DOHH2 (cell line): Measurements from ENCODE around the gene F12.

Experiments
- EZH2phosphoT487 ChIP-seq: fragments of 200-600 bp; sonication (generic); IDR thresholded peaks from 2 replicates; pipeline ENCODE4 v1.6.1; 2017; ENCODE audit warnings: borderline replicate concordance, mild to moderate bottlenecking, antibody characterized with exemption, low read length, moderate library complexity, mixed read lengths
- TF ChIP-seq, protein P1 (sequence below): fragments of 200-600 bp; sonication (generic); IDR thresholded peaks from one replicate; pipeline ENCODE4 v1.5.1; 2014; ENCODE audit warnings: antibody characterized with exemption, mild to moderate bottlenecking, low read depth, low read length; ENCODE audit not compliant: poor library complexity, severe bottlenecking

- TF ChIP-seq, protein P1, sequence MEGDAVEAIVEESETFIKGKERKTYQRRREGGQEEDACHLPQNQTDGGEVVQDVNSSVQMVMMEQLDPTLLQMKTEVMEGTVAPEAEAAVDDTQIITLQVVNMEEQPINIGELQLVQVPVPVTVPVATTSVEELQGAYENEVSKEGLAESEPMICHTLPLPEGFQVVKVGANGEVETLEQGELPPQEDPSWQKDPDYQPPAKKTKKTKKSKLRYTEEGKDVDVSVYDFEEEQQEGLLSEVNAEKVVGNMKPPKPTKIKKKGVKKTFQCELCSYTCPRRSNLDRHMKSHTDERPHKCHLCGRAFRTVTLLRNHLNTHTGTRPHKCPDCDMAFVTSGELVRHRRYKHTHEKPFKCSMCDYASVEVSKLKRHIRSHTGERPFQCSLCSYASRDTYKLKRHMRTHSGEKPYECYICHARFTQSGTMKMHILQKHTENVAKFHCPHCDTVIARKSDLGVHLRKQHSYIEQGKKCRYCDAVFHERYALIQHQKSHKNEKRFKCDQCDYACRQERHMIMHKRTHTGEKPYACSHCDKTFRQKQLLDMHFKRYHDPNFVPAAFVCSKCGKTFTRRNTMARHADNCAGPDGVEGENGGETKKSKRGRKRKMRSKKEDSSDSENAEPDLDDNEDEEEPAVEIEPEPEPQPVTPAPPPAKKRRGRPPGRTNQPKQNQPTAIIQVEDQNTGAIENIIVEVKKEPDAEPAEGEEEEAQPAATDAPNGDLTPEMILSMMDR: no peak
- TF ChIP-seq EZH2phosphoT487: no peak
Observed at GRCh38 chr5:177365845-177366527, 43.4 kb downstream of the F12 start.
